Stimulated activated effector memory CD8-positive, alpha-beta T cell treated with anti-CD3 and anti-CD28 coated beads, Interleukin-12 subunit alpha, Interleukin-12 subunit beta, amount 100 ng/mL, for 72 hours (primary cell): ENCODE data around the gene SLC9B2.
"Not testable (repeated sequence)": the region's sequence is repeated elsewhere in the genome, so short reads cannot be mapped to it uniquely, and the experiment has no call there.

ENCODE experiments used
- ATAC-seq: fragments of 150-1000 bp; cut with Tn5 transposase; 2 replicates; pipeline ENCODE4 v1.10.0; 2021
- DNase-seq, 2 donors: peaks; one replicate each; pipeline ENCODE4 v3.0.0; 2021 to 2022; ENCODE audit warnings: low spot score in 2 of 2
- H3K27ac Mint-ChIP-seq: one replicate; pipeline ENCODE4 v1.8.0; 2022; ENCODE audit warnings: mild to moderate bottlenecking, mixed read lengths
- H3K36me3 Mint-ChIP-seq: one replicate; pipeline ENCODE4 v1.8.0; 2022; ENCODE audit warnings: mild to moderate bottlenecking, mixed read lengths
- H3K4me1 Mint-ChIP-seq: one replicate; pipeline ENCODE4 v1.8.0; 2022; ENCODE audit warnings: mixed read lengths
- H3K4me3 Mint-ChIP-seq: one replicate; pipeline ENCODE4 v1.8.0; 2022; ENCODE audit warnings: mild to moderate bottlenecking, mixed read lengths
- H3K9me3 Mint-ChIP-seq: one replicate; pipeline ENCODE4 v1.8.0; 2022; ENCODE audit warnings: mixed read lengths

The SLC9B2 gene

DNA sequence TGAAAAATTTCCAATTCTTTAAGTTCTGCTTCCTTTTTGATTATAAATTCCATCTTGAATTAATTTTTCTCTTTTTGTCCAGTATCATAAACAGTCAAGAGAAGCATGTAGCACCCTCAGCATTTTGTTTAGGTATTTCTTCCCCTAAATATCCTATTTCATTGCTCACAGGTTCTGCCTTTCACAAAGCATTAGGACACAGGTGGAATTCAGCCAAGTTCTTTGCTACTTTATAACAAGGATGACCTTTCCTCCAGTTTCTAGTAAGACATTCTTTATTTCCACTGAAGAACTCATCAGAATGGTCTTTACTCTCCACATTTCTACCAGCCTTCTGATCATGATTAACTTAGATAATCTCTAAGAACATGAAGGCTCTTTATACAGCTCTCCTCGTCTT, 64.5 kb downstream of the SLC9B2 start:
- no peaks in the 10 kb centered on the region for H3K4me1 Mint-ChIP-seq
- no peaks in the 10 kb centered on the region for H3K9me3 Mint-ChIP-seq
- DNase-seq (no peak), ATAC-seq (no peak)
- H3K36me3 Mint-ChIP-seq = no peaks in the 10 kb centered on the region
- H3K4me3 Mint-ChIP-seq = no peak overlapping the region
- H3K27ac Mint-ChIP-seq = no peak overlapping the region

DNA sequence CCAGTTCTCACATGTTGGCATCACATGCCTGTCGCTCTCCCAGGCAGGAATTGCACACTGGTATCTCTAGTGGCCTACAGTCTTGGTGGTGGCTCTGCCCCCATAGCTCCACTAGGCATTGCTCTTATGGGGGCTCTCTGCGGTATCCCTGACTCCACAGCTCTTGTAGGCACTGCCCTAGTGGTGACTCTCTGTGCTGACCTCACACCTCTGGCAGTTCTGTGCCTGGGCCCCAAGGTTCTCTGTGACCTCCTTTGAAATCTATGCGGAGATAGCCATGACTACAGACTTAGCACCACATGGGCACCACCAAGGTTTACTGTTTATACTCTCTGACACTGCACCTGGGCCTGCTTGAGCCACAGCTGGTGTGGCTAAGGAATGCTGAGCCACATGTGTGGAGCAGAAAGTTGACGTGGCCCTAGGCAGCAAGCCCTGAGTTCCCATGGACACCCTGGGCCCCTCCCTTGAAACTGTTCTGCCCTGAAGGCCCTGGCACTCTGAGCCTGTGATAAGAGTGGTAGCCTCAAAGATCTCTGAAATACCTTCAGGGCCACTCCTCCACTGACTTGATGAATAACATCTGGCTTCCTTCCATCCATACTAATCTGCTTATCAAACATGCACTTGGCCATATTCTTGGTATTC, 65.1 kb downstream of the SLC9B2 start:
- ATAC-seq (peak; percentile 45), DNase-seq (no peak)
- Mint-ChIP-seq H3K9me3 (no peaks in the 10 kb centered on the region), H3K36me3 (no peaks in the 10 kb centered on the region), H3K27ac (no peak overlapping the region), H3K4me3 (no peak overlapping the region), H3K4me1 (no peaks in the 10 kb centered on the region)

DNA sequence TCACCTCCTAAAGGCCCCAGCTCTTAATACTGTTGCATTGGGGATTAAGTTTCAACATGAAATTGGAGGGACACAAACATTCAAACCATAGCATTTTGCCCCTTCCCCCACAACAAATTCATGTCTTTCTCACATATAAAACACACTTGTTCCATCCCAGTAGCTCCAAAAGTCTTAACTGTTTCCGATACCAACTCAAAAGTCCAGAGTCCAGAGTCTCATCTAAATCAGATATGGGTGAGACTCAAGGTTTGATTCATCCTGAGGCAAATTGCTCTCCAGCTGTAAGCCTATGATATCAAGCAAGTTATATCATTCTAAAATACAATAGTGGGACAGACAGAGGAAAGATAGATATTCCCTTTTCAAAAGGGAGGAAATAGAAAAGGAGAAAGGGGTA, 65.8 kb downstream of the SLC9B2 start:
- no peaks in the 10 kb centered on the region for H3K36me3 Mint-ChIP-seq
- H3K27ac Mint-ChIP-seq = no peak overlapping the region
- no peak for ATAC-seq

DNA sequence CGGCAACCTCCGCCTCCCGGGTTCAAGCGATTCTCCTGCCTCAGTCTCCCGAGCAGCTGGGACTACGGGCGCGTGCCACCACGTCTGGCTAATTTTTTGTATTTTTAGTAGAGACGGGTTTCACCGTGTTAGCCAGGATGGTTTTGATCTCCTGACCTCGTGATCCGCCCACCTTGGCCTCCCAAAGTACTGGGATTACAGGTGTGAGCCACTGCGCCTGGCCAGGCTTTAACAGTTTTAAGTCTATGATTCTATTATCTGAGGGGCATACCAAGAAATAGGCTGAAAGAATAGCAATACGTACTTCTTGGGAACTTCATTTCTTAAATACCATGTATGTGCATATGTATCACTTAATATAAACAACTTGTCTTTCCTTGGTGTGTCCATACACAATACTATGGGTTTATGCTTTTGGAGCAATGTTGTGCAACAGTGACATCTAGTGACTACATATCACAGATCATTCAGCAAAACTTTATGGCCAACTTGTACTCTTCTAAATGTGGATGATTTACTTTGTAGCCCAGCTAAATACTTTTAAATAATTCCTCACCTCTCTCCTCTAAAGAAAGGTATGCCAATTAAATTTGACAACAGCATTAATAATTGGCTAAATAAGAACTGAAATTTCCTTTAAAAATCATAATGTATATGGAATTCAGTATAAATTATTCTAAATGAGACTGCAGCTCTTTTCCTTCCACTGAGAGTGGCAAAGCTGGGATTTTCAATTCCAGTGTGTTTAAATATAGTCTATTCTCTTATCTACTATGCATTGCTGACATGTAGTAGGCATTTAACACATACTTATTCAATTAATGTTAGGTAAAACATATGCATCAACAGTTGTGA, 67.5 kb downstream of the SLC9B2 start:
- Mint-ChIP-seq H3K4me3 (no peak overlapping the region), H3K27ac (no peak overlapping the region), H3K9me3 (no peaks in the 10 kb centered on the region), H3K4me1 (no peaks in the 10 kb centered on the region), H3K36me3 (no peaks in the 10 kb centered on the region)
- no peak for DNase-seq
- peak; percentile 84 for ATAC-seq

More for the DNA sequence above, 65.8 kb downstream of the SLC9B2 start:
- no peak overlapping the region for H3K4me3 Mint-ChIP-seq
- DNase-seq = no peak
- no peaks in the 10 kb centered on the region for H3K9me3 Mint-ChIP-seq
- no peaks in the 10 kb centered on the region for H3K4me1 Mint-ChIP-seq

DNA sequence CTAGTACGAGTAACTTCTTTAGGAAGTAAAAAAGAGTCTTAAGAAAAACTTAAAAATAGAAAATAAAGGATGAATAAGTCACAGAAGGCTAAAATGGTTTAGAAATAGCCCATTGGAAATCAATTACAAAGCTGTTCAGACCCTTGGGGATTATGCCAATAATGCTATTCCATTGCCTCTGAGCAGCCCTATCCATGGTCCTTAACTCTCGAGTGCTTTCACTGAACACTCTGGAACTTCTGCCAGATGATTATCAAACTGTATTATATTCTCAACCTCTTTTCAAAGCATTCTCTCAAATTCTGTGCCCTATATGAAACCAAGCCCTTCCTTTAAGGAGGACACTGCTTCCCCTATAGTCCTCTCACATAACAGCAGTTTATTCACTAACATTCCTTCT, 74.0 kb downstream of the SLC9B2 start:
- no peaks in the 10 kb centered on the region for H3K4me1 Mint-ChIP-seq
- H3K4me3 Mint-ChIP-seq = no peak overlapping the region
- H3K27ac Mint-ChIP-seq = no peak overlapping the region
- H3K9me3 Mint-ChIP-seq = no peaks in the 10 kb centered on the region
- no peak for DNase-seq
- no peak for ATAC-seq
- H3K36me3 Mint-ChIP-seq = no peaks in the 10 kb centered on the region

DNA sequence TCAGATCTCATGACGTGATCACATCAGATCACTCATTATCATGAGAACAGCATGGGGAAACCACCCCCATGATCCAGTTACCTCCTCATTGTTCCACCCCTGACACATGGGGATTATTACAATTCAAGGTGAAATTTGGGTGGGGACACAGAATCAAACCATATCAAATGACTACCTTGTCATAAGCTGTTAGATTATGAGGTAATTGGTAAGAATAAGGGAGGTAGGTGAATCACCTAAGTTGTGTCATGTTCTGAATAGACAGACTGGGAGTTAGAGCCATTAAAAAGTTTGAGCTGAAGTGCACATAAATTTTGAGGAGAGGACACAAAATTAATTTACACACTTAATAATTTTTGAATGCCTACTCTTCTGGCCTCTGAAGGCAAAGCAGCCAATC, 81.8 kb downstream of the SLC9B2 start:
- H3K27ac Mint-ChIP-seq = no peak overlapping the region
- H3K4me3 Mint-ChIP-seq = no peak overlapping the region
- H3K9me3 Mint-ChIP-seq = no peaks in the 10 kb centered on the region
- ATAC-seq (no peak), DNase-seq (no peak)
- H3K4me1 Mint-ChIP-seq = no peaks in the 10 kb centered on the region
- no peaks in the 10 kb centered on the region for H3K36me3 Mint-ChIP-seq

DNA sequence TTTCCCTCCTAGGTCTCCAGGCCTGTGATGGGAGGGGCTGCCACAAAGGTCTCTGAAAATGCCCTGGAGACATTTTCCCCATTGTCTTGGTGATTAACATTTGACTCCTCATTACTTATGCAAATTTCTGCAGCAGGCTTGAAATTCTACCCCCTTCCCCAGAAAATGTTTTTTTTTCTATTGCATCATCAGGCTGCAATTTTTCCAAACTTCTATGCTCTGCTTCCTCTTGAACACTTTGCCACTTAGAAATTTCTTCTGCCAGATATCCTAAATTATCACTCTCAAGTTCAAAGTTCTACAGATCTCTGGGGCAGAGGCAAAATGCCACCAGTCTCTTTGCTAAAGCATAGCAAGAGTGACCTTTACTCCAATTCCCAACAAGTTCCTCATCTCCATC, 82.6 kb downstream of the SLC9B2 start:
- not testable (repeated sequence) for H3K4me1 Mint-ChIP-seq, H3K9me3 Mint-ChIP-seq, ATAC-seq, H3K36me3 Mint-ChIP-seq, H3K4me3 Mint-ChIP-seq, DNase-seq, H3K27ac Mint-ChIP-seq

DNA sequence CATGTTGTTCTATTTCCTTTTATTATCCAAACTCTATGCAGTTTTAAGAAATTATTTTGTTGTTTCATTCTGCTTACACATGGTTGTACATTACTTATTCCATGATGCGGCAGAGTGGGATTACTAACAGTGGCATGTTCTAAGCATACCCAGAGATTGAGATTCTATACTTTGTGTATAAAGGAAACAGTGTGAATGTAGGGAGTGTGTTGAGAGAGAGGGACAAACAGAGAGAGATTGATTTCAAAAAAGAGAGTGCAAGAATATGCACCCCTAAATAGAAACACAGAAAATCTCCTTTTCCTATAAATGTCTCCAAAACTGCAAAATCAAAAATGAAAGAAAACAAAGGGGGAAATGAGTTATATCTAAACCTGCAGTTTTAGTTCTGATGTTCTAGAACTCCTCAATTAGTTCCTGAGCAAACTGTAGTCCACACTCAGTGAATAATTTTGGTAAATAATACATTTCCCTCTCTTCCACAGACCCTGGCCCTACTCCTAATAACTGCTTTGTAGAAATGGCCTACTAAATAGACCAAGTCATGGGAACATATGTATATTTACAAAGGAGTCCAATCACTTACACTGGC, 88.0 kb downstream of the SLC9B2 start:
- H3K36me3 Mint-ChIP-seq = no peaks in the 10 kb centered on the region
- H3K27ac Mint-ChIP-seq = peak overlapping the region; percentile 2
- no peak overlapping the region for H3K4me3 Mint-ChIP-seq
- no peaks in the 10 kb centered on the region for H3K4me1 Mint-ChIP-seq
- ATAC-seq (no peak), DNase-seq (no peak)
- no peaks in the 10 kb centered on the region for H3K9me3 Mint-ChIP-seq

DNA sequence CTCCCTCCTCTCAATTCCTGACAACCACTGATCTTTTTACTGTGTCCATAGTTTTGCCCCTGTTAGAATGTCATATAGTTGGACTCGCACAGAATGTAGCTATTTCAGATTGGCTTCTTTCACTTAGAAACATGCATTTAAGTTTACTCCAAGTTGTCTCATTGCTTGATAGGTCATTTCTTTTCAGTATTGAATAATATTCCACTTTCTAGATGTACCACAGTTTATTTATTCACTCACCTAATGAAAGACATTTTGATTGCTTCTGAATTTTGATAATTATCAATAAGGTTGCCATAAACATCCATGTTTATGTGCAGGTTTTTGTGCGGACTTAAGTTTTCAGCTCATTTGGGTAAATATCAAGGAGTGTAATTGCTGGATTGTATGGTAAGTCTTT, 95.6 kb downstream of the SLC9B2 start:
- ATAC-seq = no peak

More for the DNA sequence above, 95.6 kb downstream of the SLC9B2 start:
- H3K4me1 Mint-ChIP-seq = no peaks in the 10 kb centered on the region
- H3K27ac Mint-ChIP-seq = no peak overlapping the region
- H3K36me3 Mint-ChIP-seq = no peaks in the 10 kb centered on the region
- DNase-seq = no peak
- no peaks in the 10 kb centered on the region for H3K9me3 Mint-ChIP-seq
- H3K4me3 Mint-ChIP-seq = no peak overlapping the region
